HepG2 (cell line): Measurements from ENCODE around the gene NT5DC1. TPM values are rescaled to one million over a fixed set of nuclear protein-coding genes. Genes with fewer than 3 reads are reported as not detected.
A peak's percentile ranks its signal among the peaks of the same experiment; 100 is the strongest.

ENCODE experiments used
- ATAC-seq: fragments of 200-7000 bp; cut with Tn5 transposase; 3 replicates; pipeline ENCODE4 v1.9.1; 2020; ENCODE audit warnings: mild to moderate bottlenecking, moderate library complexity
- BruUV-seq: library from RNA; stranded (reverse); fragments of 400-500 nt; replicated peaks from 2 replicates; lab custom pipeline; 2021; lab: Mats Ljungman, UMichigan
- CTCF ChIA-PET: fragments of 300-600 bp; formaldehyde crosslinking; extraction: SDS; loops from one replicate; lab custom pipeline; 2021; ENCODE audit warnings: low total read pairs, inconsistent platforms, low intra/inter-chr PET ratio; lab: Yijun Ruan, JAX
- POLR2A ChIA-PET: fragments of 350-600 bp; sonication (Branson Sonifier 250); formaldehyde crosslinking; loops from one replicate; lab custom pipeline; 2020; ENCODE audit warnings: antibody characterized with exemption, inconsistent platforms; lab: Yijun Ruan, JAX
- DNase-seq: peaks from one replicate; pipeline ENCODE4 v3.0.0-alpha.2; 2015; ENCODE audit warnings: low spot score
- FAIRE-seq: peaks from 3 replicates; lab custom pipeline; 2011; peaks lifted over from hg19 to GRCh38; lab: Jason Lieb, UNC
- H2AFZ ChIP-seq: one replicate; pipeline ENCODE4 v1.6.1; 2011; ENCODE audit warnings: low read length, inconsistent platforms
- H3K27ac ChIP-seq: fragments of 300-600 bp; 3 replicates; pipeline ENCODE4 v1.8.0; 2011; ENCODE audit warnings: mixed run types, mild to moderate bottlenecking, mixed read lengths, low read length, inconsistent platforms; ENCODE audit not compliant: insufficient read depth; ENCODE audit errors: extremely low read length
- H3K27me3 ChIP-seq, 2 experiments: fragments of 200-600 bp in 1 of 2; 2 replicates in 1 of 2; 3 replicates in 1 of 2; pipeline versions ENCODE4 v1.6.0 to v1.8.0; 2011; ENCODE audit warnings: low read length in 2 of 2, mild to moderate bottlenecking in 2 of 2, moderate library complexity in 2 of 2, inconsistent platforms in 1 of 2; ENCODE audit not compliant: insufficient read depth in 2 of 2, control insufficient read depth in 1 of 2
- H3K36me3 ChIP-seq, 2 experiments: fragments of 200-600 bp in 1 of 2; replicated peaks in 1 of 2; 2 replicates in 1 of 2; 3 replicates in 1 of 2; pipeline versions ENCODE4 v1.5.1 to v1.8.0; 2011; ENCODE audit warnings: low read length in 2 of 2, inconsistent platforms in 1 of 2; ENCODE audit not compliant: insufficient read depth in 2 of 2, control insufficient read depth in 1 of 2
- H3K4me1 ChIP-seq: 2 replicates; pipeline ENCODE4 v1.5.1; 2012; ENCODE audit warnings: low read length, inconsistent platforms; ENCODE audit not compliant: insufficient read depth
- H3K4me2 ChIP-seq: 2 replicates; pipeline ENCODE4 v1.6.0; 2011; ENCODE audit warnings: low read depth, low read length, inconsistent platforms
- H3K4me3 ChIP-seq, 3 experiments: fragments of 200-600 bp in 1 of 3; sonication (generic), shearing (Covaris generic) in 1 of 3; replicated peaks in 1 of 3; 2 replicates each; pipeline ENCODE4 v1.5.1; 2011 to 2016; ENCODE audit warnings: low read length in 3 of 3, inconsistent platforms in 2 of 3, low read depth in 2 of 3, mild to moderate bottlenecking in 2 of 3, control low read depth in 1 of 3, mixed read lengths in 1 of 3; ENCODE audit not compliant: insufficient read depth in 1 of 3
- H3K79me2 ChIP-seq: one replicate; pipeline ENCODE4 v1.6.1; 2011; ENCODE audit warnings: low read length, inconsistent platforms; ENCODE audit not compliant: insufficient read depth
- H3K9ac ChIP-seq: 2 replicates; pipeline ENCODE4 v1.6.0; 2011; ENCODE audit warnings: mild to moderate bottlenecking, low read depth, low read length, inconsistent platforms; ENCODE audit not compliant: insufficient read depth
- H3K9me3 ChIP-seq: 2 replicates; pipeline ENCODE4 v1.5.1; 2012; ENCODE audit warnings: mild to moderate bottlenecking, low read length
- H4K20me1 ChIP-seq: 2 replicates; pipeline ENCODE4 v1.6.0; 2011; ENCODE audit warnings: inconsistent platforms, mild to moderate bottlenecking, low read length, moderate library complexity; ENCODE audit not compliant: insufficient read depth
- ASH2L ChIP-seq: fragments of 300-600, 200-600 bp; sonication (generic); IDR thresholded peaks from 2 replicates; pipeline ENCODE4 v1.7.0; 2017; ENCODE audit warnings: low read depth, mild to moderate bottlenecking, moderate library complexity, mixed read lengths, low read length; ENCODE audit not compliant: insufficient read length
- HES4 ChIP-seq: sonication (generic); formaldehyde crosslinking; IDR thresholded peaks from 2 replicates; pipeline ENCODE4 v1.9.0; 2021; ENCODE audit warnings: mild to moderate bottlenecking, missing genetic modification reagents, borderline replicate concordance
- HOXA7 ChIP-seq: sonication (generic); formaldehyde crosslinking; IDR thresholded peaks from 2 replicates; pipeline ENCODE4 v1.8.1; 2022; ENCODE audit warnings: mild to moderate bottlenecking, missing genetic modification reagents, moderate library complexity
- MTA1 ChIP-seq: sonication (generic); formaldehyde crosslinking; IDR thresholded peaks from 2 replicates; pipeline ENCODE4 v1.4.0; 2020; ENCODE audit warnings: missing genetic modification reagents, mild to moderate bottlenecking, borderline replicate concordance
- ZFP36L2 ChIP-seq: sonication (generic); formaldehyde crosslinking; IDR thresholded peaks from 2 replicates; pipeline ENCODE4 v1.4.0; 2020; ENCODE audit warnings: missing genetic modification reagents
- ZNF878 ChIP-seq: sonication (generic); formaldehyde crosslinking; IDR thresholded peaks from 2 replicates; pipeline ENCODE4 v1.8.1; 2023; ENCODE audit warnings: mild to moderate bottlenecking, missing genetic modification reagents, moderate library complexity
- WGBS: methylation state at CpG from one replicate; pipeline ENCODE4 v1.1.6; 2017; ENCODE audit warnings: low lambda C conversion rate; 5-methylcytosine and 5-hydroxymethylcytosine counted together
- in situ Hi-C: cut with HindIII; loops from 2 replicates; pipeline ENCODE4 v1.10.0; 2017; ENCODE audit warnings: low pct_unique_long_range_greater_than_20kb; ENCODE audit not compliant: extremely low pct_ligation_motif_present
- intact Hi-C: fragments of 100-400 bp; cut with micrococcal nuclease; formaldehyde crosslinking; loops from one replicate; pipeline ENCODE4 v1.10.0; 2022; ENCODE audit not compliant: unreplicated experiment
- polyA plus RNA-seq, 8 experiments: library from polyadenylated mRNA; depleted of rRNA in 3 of 8; stranded (reverse) in 7 of 8; unstranded in 1 of 8; fragments of >200 nt; fragmentation: Illumina TruSeq in 4 of 8; extraction: Trizol in 4 of 8; gene quantifications; 2 replicates each; pipeline versions ENCODE4 v1.2.1 to v1.2.3, GENCODE V29; 2011 to 2016; ENCODE audit warnings: low read depth in 4 of 8, missing spikeins in 1 of 8, mixed read lengths in 1 of 8; ENCODE audit not compliant: insufficient read depth in 1 of 8
- total RNA-seq, 5 experiments: library from RNA; depleted of rRNA; stranded (reverse); fragments of >200 nt; fragmentation: Illumina TruSeq; extraction: Trizol; gene quantifications; 2 replicates each; pipeline ENCODE4 v1.2.3, GENCODE V29; 2016; ENCODE audit warnings: low read depth in 1 of 5
- TF ChIP-seq, protein P1 (sequence below): sonication (generic); formaldehyde crosslinking; IDR thresholded peaks from 2 replicates; pipeline ENCODE4 v1.9.0; 2021; ENCODE audit warnings: missing genetic modification reagents, mild to moderate bottlenecking, borderline replicate concordance
- TF ChIP-seq, protein P2 (sequence below): sonication (generic); formaldehyde crosslinking; IDR thresholded peaks from 2 replicates; pipeline ENCODE4 v1.8.1; 2022; ENCODE audit warnings: low read depth, mild to moderate bottlenecking, missing genetic modification reagents

NT5DC1 gene
- total and polyA plus RNA-seq, 2 of the 13 experiments (the other 11 are each of a cell fraction or from before 2014, with no cell fraction given) = 27.0 to 56.1 TPM

DNA sequence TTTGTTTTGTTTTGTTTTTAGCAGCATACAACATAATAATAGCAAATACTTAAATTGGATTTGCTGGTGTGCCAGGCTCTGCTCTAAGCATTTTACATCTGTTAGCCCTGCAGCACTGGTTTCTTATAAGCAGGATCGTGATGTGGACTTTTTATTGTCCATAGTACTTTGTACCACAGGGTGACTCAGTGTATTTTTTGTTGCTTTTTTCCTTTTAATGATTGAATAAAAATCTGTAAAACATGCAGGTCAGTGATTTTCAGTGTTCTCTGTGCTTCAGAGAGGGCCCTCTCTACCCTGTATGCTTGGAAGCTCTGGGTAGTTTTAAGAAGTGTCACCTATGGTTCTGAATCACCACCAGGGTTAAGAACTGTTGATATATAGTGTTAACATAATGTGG lies 4.0 kb downstream of the NT5DC1 start:
- ATAC-seq (no peak), DNase-seq (no peak), FAIRE-seq (no peak)
- in situ Hi-C loops = no loop called here
- Histone ChIP-seq H3K4me1 (peaks cover 66% of the 10 kb centered on the region), H3K9me3 (no peaks in the 10 kb centered on the region), H3K27ac (peak overlapping the region; percentile 33), H3K79me2 (peaks cover 25% of the 10 kb centered on the region), H4K20me1 (no peaks in the 10 kb centered on the region), H3K9ac (no peak overlapping the region), H3K4me3 (peak overlapping the region in 1 of 3 experiments; percentile 41; a peak in 1 of 6 replicates), H3K27me3 (no peaks in the 10 kb centered on the region; a peak in 1 of 5 replicates), H3K4me2 (peak overlapping the region; percentile 62), H3K36me3 (peaks cover 4 to 15% of the 10 kb centered on the region in 2 experiments), H2AFZ (no peak overlapping the region)
- intact Hi-C loops = loop anchor here (5.0 to 10.0 kb wide), 2 partner anchors 170 to 207 kb away; partner anchors contain the start of gene TSPYL1
- WGBS = 78% methylated on average over 1 of the region's 1 CpG
- ChIA-PET POLR2A (no interaction called here), CTCF (no interaction called here)
- no TSS peak for BruUV-seq
- TF ChIP-seq HOXA7 (CRISPR knock-in tag) = no peak
- no peak for TF ChIP-seq ZFP36L2
- TF ChIP-seq, protein P1, sequence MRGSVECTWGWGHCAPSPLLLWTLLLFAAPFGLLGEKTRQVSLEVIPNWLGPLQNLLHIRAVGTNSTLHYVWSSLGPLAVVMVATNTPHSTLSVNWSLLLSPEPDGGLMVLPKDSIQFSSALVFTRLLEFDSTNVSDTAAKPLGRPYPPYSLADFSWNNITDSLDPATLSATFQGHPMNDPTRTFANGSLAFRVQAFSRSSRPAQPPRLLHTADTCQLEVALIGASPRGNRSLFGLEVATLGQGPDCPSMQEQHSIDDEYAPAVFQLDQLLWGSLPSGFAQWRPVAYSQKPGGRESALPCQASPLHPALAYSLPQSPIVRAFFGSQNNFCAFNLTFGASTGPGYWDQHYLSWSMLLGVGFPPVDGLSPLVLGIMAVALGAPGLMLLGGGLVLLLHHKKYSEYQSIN = no peak
- no peak for TF ChIP-seq HES4
- peak; percentile 23 for TF ChIP-seq ASH2L
- TF ChIP-seq, protein P2, sequence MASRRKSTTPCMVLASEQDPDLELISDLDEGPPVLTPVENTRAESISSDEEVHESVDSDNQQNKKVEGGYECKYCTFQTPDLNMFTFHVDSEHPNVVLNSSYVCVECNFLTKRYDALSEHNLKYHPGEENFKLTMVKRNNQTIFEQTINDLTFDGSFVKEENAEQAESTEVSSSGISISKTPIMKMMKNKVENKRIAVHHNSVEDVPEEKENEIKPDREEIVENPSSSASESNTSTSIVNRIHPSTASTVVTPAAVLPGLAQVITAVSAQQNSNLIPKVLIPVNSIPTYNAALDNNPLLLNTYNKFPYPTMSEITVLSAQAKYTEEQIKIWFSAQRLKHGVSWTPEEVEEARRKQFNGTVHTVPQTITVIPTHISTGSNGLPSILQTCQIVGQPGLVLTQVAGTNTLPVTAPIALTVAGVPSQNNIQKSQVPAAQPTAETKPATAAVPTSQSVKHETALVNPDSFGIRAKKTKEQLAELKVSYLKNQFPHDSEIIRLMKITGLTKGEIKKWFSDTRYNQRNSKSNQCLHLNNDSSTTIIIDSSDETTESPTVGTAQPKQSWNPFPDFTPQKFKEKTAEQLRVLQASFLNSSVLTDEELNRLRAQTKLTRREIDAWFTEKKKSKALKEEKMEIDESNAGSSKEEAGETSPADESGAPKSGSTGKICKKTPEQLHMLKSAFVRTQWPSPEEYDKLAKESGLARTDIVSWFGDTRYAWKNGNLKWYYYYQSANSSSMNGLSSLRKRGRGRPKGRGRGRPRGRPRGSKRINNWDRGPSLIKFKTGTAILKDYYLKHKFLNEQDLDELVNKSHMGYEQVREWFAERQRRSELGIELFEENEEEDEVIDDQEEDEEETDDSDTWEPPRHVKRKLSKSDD (CRISPR knock-in tag) = 0 out of 2 replicates have a peak, but pooled peaks have one; percentile 11
- no peak for TF ChIP-seq ZNF878 (CRISPR knock-in tag)
- TF ChIP-seq MTA1 (CRISPR knock-in tag) = no peak
